A673 (cell line): Measurements from ENCODE around the gene PPP1R14B.

Experiments
- CTCF ChIP-seq: fragments of 300-800, 200-600 bp; sonication (generic); conservative IDR thresholded peaks from 2 replicates; pipeline ENCODE4 v1.5.1; 2017; ENCODE audit warnings: low read depth, mild to moderate bottlenecking, antibody characterized with exemption, low read length, moderate library complexity, mixed read lengths
- EZH2 ChIP-seq: fragments of 200-600 bp; sonication (generic); IDR thresholded peaks from 2 replicates; pipeline ENCODE4 v1.6.1; 2017; ENCODE audit warnings: borderline replicate concordance, low read depth, mild to moderate bottlenecking, mixed read lengths, antibody characterized with exemption, low read length; ENCODE audit not compliant: poor library complexity, severe bottlenecking

GRCh38 chr11:64224151-64224890 is 22.4 kb downstream of the PPP1R14B start:
- TF ChIP-seq CTCF = no peak
- TF ChIP-seq EZH2 = no peak
